ENCODE data around the gene MYNN. TPM values are rescaled to one million over a fixed set of nuclear protein-coding genes. Genes with fewer than 3 reads are reported as not detected.

MYNN gene
- total and polyA plus RNA-seq, 2 of the 13 experiments (the other 11 are each of a cell fraction or from before 2014, with no cell fraction given), result 10.4 to 17.6 TPM

- TF ChIP-seq ZNF687 (CRISPR knock-in tag; IDR thresholded peaks at IDR 0.05), result peak; percentile 94
- peak; percentile 69; the same call in 1 of the 2 replicates for TF ChIP-seq ZNF788 (CRISPR knock-in tag; IDR thresholded peaks at IDR 0.05; ENCODE audit: borderline replicate concordance)
- TF ChIP-seq ZFP36L2 (CRISPR knock-in tag; IDR thresholded peaks at IDR 0.05), result no peak
- TF ChIP-seq ZBTB8A (CRISPR knock-in tag; IDR thresholded peaks at IDR 0.05; ENCODE audit: borderline replicate concordance, low read depth), result no peak; the same call in 1 of the 2 replicates
- no peak for TF ChIP-seq CBX1 (IDR thresholded peaks at IDR 0.05; ENCODE audit: low read depth)
- TF ChIP-seq MED8 (CRISPR knock-in tag; IDR thresholded peaks at IDR 0.05; ENCODE audit: insufficient replicate concordance), result peak; percentile 75
- TF ChIP-seq ZFP90 (CRISPR knock-in tag; IDR thresholded peaks at IDR 0.05; ENCODE audit: borderline replicate concordance), result peak; percentile 82
- TF ChIP-seq MTA3 (CRISPR knock-in tag; IDR thresholded peaks at IDR 0.05), result no peak
- peak; percentile 98 for TF ChIP-seq PHF8 (CRISPR knock-in tag; IDR thresholded peaks at IDR 0.05)
- TF ChIP-seq, protein P1, sequence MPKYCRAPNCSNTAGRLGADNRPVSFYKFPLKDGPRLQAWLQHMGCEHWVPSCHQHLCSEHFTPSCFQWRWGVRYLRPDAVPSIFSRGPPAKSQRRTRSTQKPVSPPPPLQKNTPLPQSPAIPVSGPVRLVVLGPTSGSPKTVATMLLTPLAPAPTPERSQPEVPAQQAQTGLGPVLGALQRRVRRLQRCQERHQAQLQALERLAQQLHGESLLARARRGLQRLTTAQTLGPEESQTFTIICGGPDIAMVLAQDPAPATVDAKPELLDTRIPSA (CRISPR knock-in tag; IDR thresholded peaks at IDR 0.05; ENCODE audit: borderline replicate concordance), result no peak
- TF ChIP-seq ZNF275 (CRISPR knock-in tag; IDR thresholded peaks at IDR 0.05; ENCODE audit: borderline replicate concordance), result peak; percentile 98
- TF ChIP-seq ZNF205 (CRISPR knock-in tag; IDR thresholded peaks at IDR 0.05), result peak; percentile 85
- TF ChIP-seq KDM4B (CRISPR knock-in tag; IDR thresholded peaks at IDR 0.05), result no peak; the same call in 1 of the 2 replicates
- TF ChIP-seq RXRA (CRISPR knock-in tag; IDR thresholded peaks at IDR 0.05), result 0 out of 2 replicates have a peak, but pooled peaks have one; percentile 51
- TF ChIP-seq TRIM22 (IDR thresholded peaks at IDR 0.05), result no peak
- TF ChIP-seq, protein P2, sequence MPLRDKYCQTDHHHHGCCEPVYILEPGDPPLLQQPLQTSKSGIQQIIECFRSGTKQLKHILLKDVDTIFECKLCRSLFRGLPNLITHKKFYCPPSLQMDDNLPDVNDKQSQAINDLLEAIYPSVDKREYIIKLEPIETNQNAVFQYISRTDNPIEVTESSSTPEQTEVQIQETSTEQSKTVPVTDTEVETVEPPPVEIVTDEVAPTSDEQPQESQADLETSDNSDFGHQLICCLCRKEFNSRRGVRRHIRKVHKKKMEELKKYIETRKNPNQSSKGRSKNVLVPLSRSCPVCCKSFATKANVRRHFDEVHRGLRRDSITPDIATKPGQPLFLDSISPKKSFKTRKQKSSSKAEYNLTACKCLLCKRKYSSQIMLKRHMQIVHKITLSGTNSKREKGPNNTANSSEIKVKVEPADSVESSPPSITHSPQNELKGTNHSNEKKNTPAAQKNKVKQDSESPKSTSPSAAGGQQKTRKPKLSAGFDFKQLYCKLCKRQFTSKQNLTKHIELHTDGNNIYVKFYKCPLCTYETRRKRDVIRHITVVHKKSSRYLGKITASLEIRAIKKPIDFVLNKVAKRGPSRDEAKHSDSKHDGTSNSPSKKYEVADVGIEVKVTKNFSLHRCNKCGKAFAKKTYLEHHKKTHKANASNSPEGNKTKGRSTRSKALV (CRISPR knock-in tag; IDR thresholded peaks at IDR 0.05), result peak; percentile 40; the same call in 1 of the 2 replicates
- TF ChIP-seq REPIN1 (CRISPR knock-in tag; IDR thresholded peaks at IDR 0.05; ENCODE audit: borderline replicate concordance, low read depth), result peak; percentile 90
- TF ChIP-seq, protein P3, sequence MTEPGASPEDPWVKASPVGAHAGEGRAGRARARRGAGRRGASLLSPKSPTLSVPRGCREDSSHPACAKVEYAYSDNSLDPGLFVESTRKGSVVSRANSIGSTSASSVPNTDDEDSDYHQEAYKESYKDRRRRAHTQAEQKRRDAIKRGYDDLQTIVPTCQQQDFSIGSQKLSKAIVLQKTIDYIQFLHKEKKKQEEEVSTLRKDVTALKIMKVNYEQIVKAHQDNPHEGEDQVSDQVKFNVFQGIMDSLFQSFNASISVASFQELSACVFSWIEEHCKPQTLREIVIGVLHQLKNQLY (CRISPR knock-in tag; IDR thresholded peaks at IDR 0.05), result no peak; the same call in 1 of the 2 replicates
These were observed at the start of gene MYNN (continued) for GRCh38 chr3:169772897-169773816.
